SHP77 treated with DMSO at 0.1 percent for 48 hours (cell line): Measurements from ENCODE around the gene MID2.
"Not testable (repeated sequence)": the region's sequence is repeated elsewhere in the genome, so short reads cannot be mapped to it uniquely, and the experiment has no call there.

Experiments
- DNase-seq: peaks from one replicate; lab custom pipeline; 2025; lab: John Stamatoyannopoulos, UW

Gene MID2, protein sequence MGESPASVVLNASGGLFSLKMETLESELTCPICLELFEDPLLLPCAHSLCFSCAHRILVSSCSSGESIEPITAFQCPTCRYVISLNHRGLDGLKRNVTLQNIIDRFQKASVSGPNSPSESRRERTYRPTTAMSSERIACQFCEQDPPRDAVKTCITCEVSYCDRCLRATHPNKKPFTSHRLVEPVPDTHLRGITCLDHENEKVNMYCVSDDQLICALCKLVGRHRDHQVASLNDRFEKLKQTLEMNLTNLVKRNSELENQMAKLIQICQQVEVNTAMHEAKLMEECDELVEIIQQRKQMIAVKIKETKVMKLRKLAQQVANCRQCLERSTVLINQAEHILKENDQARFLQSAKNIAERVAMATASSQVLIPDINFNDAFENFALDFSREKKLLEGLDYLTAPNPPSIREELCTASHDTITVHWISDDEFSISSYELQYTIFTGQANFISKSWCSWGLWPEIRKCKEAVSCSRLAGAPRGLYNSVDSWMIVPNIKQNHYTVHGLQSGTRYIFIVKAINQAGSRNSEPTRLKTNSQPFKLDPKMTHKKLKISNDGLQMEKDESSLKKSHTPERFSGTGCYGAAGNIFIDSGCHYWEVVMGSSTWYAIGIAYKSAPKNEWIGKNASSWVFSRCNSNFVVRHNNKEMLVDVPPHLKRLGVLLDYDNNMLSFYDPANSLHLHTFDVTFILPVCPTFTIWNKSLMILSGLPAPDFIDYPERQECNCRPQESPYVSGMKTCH

DNA sequence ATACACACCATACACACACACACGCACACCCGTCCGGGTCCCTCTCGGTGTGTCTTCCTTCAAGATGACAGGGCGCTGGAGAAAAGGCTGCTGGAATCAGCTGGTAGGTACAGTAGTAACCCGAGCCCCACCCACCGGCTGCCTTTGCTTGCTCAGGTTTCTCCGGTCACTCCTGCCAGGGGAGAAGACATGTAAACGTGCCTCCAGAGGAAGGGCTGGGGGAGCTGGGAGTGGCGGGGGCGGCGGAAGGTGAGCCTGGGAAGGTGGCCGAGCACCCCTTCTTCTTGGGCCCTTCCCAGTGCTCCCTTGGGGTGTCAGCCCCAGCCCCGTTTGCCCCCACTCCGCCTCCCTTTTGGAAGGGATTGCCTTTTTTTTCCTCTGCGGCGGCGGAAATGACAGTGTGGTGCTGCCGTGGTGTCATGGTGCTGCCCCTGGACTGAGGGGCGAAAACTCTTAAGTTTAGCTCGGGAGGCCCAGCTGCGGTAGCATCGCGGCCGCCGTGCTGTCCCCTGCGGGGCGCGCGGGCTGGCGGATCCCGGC is at the start of gene MID2:
TSS of gene MID2 (plus strand) at position 169 of the 540 bp plus-strand sequence. CDS start 561 bp downstream, outside the sequence.
- DNase-seq: no peak

DNA sequence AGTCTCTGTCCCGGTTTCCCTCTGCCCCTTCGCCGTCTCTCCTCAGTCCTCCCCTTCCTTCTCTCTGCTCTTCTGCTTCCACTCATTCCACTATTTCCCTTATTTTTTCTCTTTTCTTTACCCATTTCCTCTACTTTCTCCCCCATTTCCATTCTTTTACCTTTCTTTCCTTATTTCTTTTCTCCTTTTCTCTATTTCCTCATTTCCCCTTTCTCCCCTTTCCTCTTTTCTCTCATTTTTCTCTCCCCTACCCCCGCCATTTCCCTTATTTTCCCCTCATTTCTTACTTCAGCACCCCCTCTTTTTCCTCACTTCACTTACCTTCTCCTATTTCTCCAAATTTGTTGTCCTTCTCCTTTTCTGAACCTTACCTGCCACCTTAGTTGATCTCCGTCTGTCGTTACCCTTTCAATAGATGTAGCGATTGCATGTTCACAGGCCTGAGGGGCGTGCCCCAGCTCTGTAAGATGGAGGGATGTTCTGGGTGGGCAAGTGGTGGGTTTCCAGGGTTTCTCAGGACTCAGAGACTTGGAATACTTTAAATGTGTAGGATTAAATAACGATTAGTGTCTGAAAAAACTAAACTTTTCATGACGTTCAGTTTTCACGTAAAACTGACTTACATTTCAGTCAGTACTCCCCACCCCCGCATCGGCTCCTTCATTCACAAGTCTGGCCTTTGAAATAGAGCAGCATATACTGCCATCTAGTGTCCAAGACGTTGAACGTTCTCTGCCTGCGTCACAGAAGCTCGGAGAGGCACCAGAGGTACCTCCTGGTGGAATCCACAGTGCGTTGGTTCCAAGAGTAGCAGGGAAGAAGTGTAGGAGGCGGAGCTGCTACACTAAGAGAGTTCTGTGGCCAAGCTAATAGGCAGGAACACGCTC is 48.8 kb upstream of the MID2 start:
- DNase-seq: peak; percentile 16

DNA sequence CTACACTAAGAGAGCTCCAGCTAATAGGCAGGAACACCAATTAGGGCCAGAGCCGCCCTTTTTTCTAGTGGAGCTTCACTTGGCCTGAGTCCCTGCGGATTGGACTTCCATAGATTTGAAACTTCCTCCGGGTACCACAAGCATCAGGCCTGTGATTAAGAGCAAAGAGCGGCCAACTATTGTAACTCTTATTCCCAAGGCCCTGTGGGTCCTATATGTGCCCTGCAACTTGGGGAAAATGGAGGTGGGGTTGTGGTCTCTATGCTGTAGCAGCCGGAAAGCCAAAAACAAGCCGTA is 48.2 kb upstream of the MID2 start, which contains the start of gene NCBP2L:
TSS of gene NCBP2L (plus strand) at position 198 of the 297 bp plus-strand sequence. CDS start 16,488 bp downstream, outside the sequence.
- no peak for DNase-seq

DNA sequence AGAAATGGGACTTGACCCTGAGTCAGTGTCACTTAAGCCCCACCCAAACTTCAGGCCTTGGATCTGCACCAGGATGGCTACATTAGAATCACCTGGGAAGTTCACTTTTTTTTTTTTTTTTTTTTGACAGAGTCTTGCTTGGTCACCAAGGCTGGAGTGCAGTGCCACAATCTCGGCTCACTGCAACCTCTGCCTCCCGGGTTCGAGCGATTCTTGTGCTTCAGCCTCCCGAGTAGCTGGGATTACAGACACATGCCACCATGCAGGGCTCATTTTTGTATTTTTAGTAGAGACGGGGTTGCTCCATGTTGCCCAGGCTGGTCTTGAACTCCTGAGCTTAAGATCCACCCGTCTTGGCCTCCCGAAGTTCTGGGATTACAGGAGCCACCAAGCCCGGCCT is 45.1 kb upstream of the MID2 start:
- no peak for DNase-seq

DNA sequence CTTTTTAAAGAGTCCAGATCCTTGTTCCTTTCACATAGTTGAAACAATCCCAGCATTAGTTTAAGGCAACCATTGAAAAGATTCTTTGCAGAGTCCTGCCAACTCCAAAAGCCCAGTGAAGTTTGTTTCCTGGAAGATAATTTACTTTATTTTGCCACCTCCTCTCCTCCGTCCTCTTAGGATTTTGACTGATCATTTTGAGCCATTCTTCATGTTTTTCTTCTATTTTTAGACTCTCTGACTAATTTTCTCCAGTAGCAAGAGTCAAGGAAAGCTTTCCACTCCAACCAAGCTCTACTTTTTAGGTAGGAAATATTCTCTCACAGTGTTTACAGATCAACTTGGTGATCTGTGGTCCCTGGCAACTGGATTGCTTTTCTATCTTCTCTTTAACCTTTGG is 37.8 kb upstream of the MID2 start:
- no peak for DNase-seq

DNA sequence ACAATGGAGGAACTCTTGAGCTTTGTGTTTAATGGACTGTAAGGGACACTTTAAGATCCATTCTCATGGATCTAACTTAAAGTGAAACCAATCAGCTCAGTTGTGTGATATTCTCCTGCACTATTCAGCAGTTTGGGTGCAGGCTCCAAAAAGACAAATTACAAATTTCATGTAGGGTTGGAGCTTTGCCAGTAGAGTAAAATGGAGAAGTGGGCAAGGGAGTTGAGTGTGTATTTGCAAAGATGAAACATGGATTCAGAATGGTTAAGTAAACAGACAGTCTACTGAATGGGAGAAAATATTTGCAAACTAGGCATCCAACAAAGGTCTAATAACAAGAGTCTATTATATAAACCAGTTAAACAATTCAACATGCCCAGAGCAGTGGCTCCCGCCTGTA is 21.2 kb upstream of the MID2 start:
- DNase-seq: no peak

DNA sequence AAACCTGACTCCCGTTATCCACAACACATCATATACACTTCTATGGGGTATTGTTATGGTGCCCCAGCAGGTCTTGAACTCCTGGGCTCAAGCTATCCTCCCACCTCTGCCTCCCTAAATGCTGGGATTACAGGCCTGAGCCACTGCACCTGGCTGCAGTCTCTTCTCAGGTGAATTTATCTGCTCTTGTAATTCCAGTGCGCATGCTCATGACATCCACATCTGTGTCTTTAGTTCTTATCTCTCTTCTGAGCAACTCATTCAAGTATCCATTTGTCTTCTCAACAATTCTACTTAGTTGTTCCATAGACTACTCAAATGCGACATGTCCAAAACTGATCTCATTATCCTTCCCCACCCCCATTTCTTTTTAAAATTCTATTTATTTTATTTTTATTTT is 20.5 kb upstream of the MID2 start:
- no peak for DNase-seq

DNA sequence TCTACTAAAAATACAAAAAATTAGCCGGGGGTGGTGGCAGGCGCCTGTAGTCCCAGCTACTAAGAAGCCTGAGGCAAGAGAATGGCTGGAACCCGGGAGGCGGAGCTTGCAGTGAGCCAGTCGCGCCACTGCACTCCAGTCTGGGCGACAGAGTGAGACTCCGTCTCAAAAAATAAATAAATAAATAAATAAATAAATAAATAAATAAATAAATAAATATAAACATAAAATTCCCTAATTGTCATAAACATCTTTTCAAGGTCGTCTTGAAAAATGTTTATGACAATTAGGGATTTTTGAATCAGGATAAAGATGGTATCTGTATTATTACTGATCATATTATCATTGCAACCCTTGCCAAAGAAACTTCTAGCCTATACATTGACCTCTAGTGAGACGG is 15.6 kb upstream of the MID2 start:
- not testable (repeated sequence) for DNase-seq

DNA sequence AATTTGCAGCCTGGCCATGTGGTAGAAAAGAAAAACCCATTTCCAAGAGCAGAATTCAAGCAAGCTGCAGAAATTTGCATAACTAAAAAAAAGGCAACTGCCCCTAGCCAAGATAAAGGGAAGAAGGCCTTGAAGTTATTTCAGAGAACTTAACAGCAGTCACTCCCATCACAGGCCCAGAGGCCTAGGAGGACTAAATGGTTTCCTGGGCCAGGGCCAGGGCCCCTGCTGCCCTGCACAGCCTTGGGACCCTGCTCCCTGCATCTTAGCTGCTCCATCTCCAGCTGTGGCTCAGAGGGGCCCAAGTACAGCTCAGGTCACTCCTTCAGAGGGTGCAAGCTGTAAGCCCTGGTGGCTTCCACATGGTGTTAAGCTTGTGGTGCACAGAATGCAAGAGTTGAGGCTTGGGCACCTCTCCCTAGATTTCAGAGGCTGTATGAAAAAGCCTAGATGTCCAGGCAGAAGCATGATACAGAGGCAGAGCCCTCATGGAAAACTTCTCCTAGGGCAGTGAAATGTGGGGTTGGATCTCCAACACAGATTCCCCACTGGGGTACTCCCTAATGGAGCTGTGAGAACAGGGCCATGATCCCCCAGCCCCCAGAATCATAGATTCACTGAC is 6.7 kb upstream of the MID2 start:
- DNase-seq: no peak

DNA sequence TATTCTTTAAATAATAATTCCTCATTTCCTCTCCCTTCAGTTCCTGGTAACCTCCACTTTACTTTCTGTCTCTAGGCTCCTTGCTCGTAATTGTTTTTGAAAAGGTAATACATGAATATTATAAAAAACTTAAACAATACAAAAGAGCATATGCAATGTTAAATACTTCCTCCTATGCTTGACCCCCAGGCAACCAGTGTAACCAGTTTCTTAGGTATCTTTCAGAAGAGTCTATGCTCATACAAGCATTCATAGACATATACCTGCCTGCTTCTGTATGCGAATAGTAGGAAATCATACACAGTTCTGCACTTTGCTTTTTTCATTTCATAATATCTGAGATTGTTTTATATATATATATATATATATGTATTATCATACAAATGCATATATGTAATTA is 2.6 kb upstream of the MID2 start:
- no peak for DNase-seq

DNA sequence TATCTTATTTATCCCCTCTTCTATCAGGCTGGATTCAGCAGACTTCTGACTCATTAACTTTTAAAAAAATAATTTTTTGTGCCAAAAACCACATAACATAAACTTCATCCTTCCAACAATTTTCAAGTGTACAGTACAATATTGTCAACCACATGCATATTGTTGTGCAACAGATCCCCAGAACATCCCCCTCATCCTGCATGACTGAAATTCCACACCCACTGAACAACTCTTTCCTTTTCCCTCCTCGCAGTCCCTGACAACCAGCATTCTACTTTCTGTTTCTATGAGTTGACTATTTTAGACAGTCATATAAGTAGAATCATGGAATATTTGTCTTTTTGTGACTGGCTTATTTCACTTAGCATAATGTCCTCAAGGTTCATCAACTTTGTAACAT is 2.2 kb upstream of the MID2 start:
- DNase-seq: no peak

DNA sequence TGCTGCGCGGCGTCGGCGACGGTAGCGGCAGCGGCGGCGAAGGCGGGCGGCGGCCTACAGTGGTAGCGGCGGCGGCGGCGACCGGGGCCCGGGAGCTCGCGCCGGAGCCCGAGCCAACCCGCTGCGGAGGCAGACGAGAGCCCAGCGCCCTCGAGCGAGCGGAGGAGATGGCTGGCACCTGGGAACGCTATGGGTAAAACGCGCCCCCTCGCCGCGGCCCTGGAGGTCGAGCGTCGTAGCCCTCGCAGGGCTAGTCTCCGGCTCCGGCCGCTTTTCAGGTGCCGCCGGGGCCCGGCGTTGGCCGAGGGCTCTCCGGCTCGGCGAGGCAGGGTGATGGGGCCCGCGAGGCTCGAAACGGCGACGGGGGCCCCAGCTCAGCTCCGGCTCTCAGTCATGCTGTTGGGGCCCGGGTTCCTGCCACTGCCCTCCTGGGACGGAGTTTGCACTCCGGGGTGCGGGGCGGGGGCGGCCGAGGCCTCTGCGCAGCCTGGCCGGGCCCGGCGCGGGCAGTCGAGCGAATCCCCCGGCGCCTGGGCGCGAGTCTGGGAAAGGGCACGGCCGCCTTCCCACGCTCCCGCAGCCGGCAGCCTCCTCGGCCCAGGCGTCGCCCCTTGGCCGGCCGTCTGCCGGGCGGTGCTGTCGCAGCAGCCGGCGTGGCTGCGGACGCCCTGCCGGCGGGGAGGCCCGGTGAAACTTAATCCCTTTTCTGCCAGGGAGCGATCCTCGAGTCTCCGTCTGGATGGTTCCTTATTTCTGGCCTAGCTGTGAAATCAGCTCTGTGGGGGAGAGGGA is 768 bp downstream of the MID2 start:
- DNase-seq: no peak

DNA sequence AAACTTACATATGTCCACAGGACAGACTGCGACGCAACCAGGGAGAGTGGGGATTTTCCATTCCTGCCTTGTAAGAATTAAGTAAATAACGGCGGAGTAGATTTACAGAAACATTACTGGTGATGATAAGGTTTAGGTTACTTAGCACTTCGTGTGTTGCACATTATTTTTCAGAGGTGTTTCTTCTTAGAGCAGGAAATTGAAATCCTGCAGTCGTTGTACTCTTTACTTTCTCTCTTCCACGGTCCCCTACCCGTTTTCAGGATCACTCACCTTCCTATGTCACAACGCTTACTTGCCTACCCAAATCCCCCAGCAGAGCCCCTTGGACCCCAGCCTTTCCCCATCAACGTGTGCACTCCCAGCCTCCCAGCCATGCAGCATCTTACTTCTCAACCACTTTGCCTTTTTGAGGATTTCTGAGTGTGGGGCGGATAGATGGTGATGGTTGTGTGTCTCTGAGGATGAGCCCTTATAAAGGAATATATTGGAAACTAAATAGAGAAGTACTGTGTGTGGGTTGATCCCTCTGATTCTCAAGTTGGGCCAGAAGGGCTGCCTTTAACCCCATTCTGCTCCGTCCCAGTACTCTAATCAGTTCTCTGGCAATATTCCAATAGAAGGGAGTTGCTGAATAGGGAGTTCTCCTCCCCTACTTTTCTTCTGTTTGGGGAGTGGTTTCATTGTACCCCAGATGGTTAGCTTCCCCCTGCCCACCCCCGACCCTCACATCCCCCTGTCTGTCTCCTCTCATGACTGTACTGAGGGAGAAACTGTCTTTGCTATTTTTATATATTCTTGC is 1.6 kb downstream of the MID2 start:
- no peak for DNase-seq

DNA sequence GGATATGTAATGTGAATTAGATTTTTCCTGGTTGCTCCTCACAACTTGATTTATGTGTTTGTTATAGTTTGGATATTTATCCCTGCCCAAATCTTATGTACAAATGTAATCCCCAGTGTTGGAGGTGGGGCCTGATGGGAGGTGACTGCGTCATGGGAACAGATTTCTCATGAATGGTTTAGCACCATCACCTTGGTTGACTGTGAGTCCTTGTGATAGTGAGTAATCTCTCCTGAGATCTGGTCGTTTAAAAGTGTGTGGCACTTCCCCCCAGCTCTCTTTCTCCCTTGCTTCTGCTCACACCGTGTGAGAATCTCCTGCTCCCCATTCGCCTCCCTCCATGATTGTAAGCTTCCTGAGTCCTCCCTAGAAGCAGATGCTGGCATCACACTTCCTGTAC is 2.2 kb downstream of the MID2 start:
- DNase-seq: no peak

DNA sequence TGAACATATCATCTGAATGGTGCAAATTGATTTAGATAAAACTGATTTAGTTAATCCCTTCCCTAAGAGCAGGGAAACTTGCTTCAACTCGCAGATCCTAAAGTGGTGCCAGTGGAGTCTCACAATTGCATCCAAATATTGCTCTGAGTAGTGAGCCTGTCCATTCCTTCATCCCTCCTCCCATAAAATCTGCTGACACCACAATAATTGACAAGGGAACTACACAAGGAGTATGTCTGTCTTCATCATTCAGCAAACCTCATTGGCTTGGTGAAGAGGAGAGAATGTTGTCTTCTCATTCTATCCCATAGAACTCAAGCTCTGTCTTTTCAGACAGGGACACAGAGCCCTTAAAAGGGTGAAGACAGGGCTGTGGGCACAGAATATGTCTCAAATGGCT is 4.2 kb downstream of the MID2 start:
- no peak for DNase-seq

DNA sequence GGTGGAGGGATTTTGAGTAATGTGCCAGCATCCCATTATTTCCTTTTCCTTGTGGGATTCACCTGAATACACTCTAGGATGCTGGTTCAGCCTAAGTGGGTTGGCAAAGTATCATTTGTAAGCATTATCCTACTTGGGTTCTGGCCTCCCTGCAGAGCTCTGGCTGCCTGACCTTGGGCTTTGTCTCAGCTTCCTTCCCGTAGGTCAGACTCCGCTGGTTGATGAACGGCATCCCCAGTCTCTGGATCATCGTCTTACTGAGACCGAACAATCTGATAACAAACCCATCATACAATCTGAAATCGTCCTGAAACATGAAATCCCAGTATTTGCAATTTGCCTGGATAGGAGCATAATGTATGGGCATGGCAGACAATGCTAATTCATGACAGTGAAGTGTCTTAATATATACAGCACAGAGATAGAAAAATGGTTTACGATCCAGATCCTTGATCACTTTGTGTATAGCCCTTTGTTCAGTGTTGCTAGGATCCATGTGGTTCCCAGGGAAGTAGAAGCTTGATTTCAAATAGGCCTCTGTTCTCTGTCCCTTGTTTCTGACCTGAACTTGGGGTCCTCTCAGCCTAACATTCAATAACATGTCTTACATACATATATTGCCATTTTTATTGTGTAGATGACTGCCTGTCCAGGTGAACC is 5.5 kb downstream of the MID2 start:
- DNase-seq: no peak

DNA sequence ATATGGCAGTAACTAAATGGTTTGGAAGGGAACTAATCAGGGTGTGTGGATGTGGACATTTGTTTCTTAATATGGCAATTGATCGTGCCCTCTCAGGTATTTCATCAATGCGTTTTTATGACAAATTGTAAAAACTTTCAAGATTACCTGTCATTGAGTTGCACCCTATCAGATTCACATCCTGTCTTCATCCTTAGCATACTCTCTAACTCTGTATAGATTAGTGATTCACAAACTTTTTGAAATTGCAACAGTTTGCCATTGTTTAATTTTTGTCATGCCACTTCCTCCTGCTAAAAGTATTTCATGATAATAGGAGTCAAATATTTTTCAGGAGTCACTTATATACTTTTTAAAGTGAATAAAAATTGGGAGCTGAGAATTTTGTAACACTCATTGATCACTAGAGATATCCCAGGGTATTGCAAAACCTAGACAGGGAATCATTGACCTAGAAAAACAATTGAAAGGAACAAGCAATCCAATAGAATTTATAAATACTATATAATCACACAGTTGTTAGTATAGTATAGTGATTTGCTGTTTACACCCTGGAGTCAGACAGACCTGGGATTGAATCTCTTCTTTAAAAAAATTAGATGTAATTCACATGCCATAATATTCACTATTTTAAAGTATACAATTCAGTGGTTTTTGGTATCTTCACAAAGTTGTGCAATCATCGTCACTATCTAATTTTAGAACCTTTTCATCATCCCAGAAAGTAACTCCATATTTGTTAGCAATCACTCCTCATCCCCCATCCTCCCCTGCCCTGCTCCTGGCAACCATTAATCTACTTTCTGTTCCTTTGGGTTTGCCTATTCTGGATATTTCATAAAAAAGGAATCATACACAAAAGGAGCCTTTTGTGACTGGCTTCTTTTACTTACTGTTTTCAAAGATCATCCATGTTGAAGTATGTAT is 8.9 kb downstream of the MID2 start:
- no peak for DNase-seq

DNA sequence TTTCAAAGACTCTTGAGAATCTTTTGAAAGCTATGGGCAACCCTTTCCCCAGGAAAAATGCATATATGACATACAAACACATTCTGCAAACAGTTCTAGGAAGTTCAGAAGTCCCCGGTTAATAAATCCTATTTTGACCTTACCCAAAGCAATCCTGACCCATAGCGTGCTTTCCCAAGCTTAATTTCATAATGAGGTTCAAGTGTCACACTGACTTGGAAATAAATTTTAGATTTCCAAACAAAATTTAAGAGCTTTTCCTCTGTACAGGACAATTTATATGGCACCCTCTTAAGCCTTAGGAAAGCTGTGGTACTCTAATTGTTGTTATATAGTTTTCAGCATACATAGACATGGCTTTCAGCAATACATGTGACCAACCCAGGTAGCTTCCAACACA is 11.3 kb downstream of the MID2 start:
- DNase-seq: no peak

DNA sequence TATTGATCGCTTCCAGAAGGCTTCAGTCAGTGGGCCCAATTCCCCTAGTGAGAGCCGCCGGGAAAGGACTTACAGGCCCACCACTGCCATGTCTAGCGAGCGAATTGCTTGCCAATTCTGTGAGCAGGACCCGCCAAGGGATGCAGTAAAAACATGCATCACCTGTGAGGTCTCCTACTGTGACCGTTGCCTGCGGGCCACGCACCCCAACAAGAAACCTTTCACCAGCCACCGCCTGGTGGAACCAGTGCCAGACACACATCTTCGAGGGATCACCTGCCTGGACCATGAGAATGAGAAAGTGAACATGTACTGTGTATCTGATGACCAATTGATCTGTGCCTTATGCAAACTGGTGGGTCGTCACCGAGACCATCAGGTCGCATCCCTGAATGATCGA is 15.3 kb downstream of the MID2 start:
- DNase-seq: no peak
